Measurements from ENCODE around the gene INPP5E. TPM values are rescaled to one million over a fixed set of nuclear protein-coding genes. Genes with fewer than 3 reads are reported as not detected.
A peak's percentile ranks its signal among the peaks of the same experiment; 100 is the strongest.

INPP5E gene
- total and polyA plus RNA-seq, 10 of the 15 experiments (the other 5 are each of a cell fraction or from before 2014, with no cell fraction given), result 0.24 to 16.0 (median 5.3) TPM

GRCh38 chr9:136482793-136483588 lies 43.3 kb upstream of the INPP5E start, which contains the start of gene SEC16A:
Gene SEC16A (minus strand): TSS chr9:136483040. CDS start chr9:136477615, 5,425 bp downstream.
- Histone ChIP-seq H3K79me2 (ENCODE audit: control insufficient read depth, insufficient read depth, low read length) (peaks cover 39% of the 10 kb centered on the region), H3K36me3 (ENCODE audit: control insufficient read depth in 2 of 2, insufficient read depth in 2 of 2, low read length in 1 of 2) (peaks cover 0 to 2% of the 10 kb centered on the region in 2 experiments; a peak in 2 of 4 replicates), H4K20me1 (ENCODE audit: control insufficient read depth, insufficient read depth) (no peaks in the 10 kb centered on the region; the same call in 1 of the 2 replicates), H3K4me3 (peak within 1 kb of the TSS; percentile 92), H3K27ac (ENCODE audit: control insufficient read depth, insufficient read depth) (peak within 1 kb of the TSS; percentile 99), H3K9ac (ENCODE audit: control insufficient read depth, insufficient read depth, low read length) (peak within 1 kb of the TSS; percentile 75), H2AFZ (ENCODE audit: control insufficient read depth, low read depth, low read length) (peak within 1 kb of the TSS; percentile 95), H3K4me2 (ENCODE audit: control insufficient read depth, insufficient read depth) (peak within 1 kb of the TSS; percentile 96), H3K4me1 (ENCODE audit: control insufficient read depth, insufficient read depth, low read length) (peaks cover 6% of the 10 kb centered on the region; the same call in 1 of the 2 replicates), H3K9me3 (replicated peaks; ENCODE audit: control insufficient read depth, insufficient read depth, low read length) (no peaks in the 10 kb centered on the region), H3K27me3 (replicated peaks in 1 of 2; ENCODE audit: control insufficient read depth in 2 of 2, insufficient read depth in 2 of 2, low read length in 1 of 2) (no peaks in the 10 kb centered on the region)
- ATAC-seq (peak; percentile 79), DNase-seq (ENCODE audit: low read depth, low spot score) (peak; percentile 81), FAIRE-seq (no peak)
- in situ Hi-C loops (cut with MboI), result no loop called here
- intact Hi-C loops (cut with micrococcal nuclease; ENCODE audit: unreplicated experiment), result loop anchor here (2.0 kb wide), 1 partner anchor 72 kb away; the partner anchor contains the start of genes ENTR1 and PMPCA
- ChIA-PET RAD21 (ENCODE audit: unreplicated experiment) (interaction anchor here (1.0 to 7.8 kb wide), 3 partner anchors 56 to 144 kb away, joined by 3 to 126 read pairs (median 10); no protein-coding TSS in a partner anchor), POLR2A (interaction anchor here (1.1 to 1.3 kb wide), 2 partner anchors 44 to 57 kb away, joined by 3 read pairs; no protein-coding TSS in a partner anchor), SMC1A (ENCODE audit: uncharacterized antibody, unreplicated experiment) (interaction anchor here (0.6 to 1.6 kb wide), 3 partner anchors 143 to 170 kb away, joined by 3 to 4 read pairs (median 4); no protein-coding TSS in a partner anchor), CTCF (interaction anchor here (2.5 to 9.0 kb wide), 3 partner anchors 143 to 162 kb away, joined by 16 to 223 read pairs (median 18); no protein-coding TSS in a partner anchor)
- no TSS peak for BruUV-seq (replicated peaks)
- WGBS (ENCODE audit: insufficient coverage, insufficient replicate concordance, low lambda C conversion rate, missing lambda C conversion rate), result 1% methylated on average over 32 of the region's 109 CpGs
- no peak for TF ChIP-seq FOS (IDR thresholded peaks at IDR 0.05; ENCODE audit: borderline replicate concordance, extremely low read depth, insufficient read length)
- TF ChIP-seq MEF2A (IDR thresholded peaks at IDR 0.05; ENCODE audit: insufficient read depth, low read depth, low read length), result no peak
- TF ChIP-seq SRF (IDR thresholded peaks at IDR 0.05; ENCODE audit: low read depth in 2 of 2, low read length in 2 of 2), result peak; percentile 76 to 87
- TF ChIP-seq BRCA1 (IDR thresholded peaks at IDR 0.05; ENCODE audit: low read depth, low read length), result no peak
- TF ChIP-seq CEBPZ (IDR thresholded peaks at IDR 0.05; ENCODE audit: low read depth, low read length), result no peak
- no peak for TF ChIP-seq SPI1 (IDR thresholded peaks at IDR 0.05; ENCODE audit: borderline replicate concordance, insufficient read depth, low read depth, low read length)
- TF ChIP-seq ZNF24 (IDR thresholded peaks at IDR 0.05), result no peak
- TF ChIP-seq PRDM15 (CRISPR knock-in tag; IDR thresholded peaks at IDR 0.05), result no peak
- TF ChIP-seq BCL3 (IDR thresholded peaks at IDR 0.05; ENCODE audit: borderline replicate concordance, insufficient read depth, low read depth, low read length, poor library complexity, severe bottlenecking), result no peak

Measured in GM12878 (cell line).